Mesenchymal stem cell (in vitro differentiated cells and primary cell): ENCODE data around the gene GSN.

Source experiments
- DNase-seq: peaks from one replicate; pipeline ENCODE4 v3.0.0-alpha.2; 2013
- H2AFZ ChIP-seq: one replicate; pipeline ENCODE4 v1.6.1; 2013; ENCODE audit warnings: low read depth, mild to moderate bottlenecking, control low read depth, inconsistent platforms, low read length, moderate library complexity
- H2AK5ac ChIP-seq: 2 replicates; pipeline ENCODE4 v1.6.1; 2013; ENCODE audit warnings: low read length, moderate library complexity, mild to moderate bottlenecking, inconsistent platforms; ENCODE audit not compliant: severe bottlenecking
- H2BK120ac ChIP-seq: one replicate; pipeline ENCODE4 v1.6.1; 2013; ENCODE audit warnings: low read depth, mild to moderate bottlenecking, inconsistent platforms, low read length, moderate library complexity
- H2BK12ac ChIP-seq, 2 experiments: one replicate each; pipeline ENCODE4 v1.6.1; 2013; ENCODE audit warnings: inconsistent platforms in 2 of 2, low read length in 2 of 2, mild to moderate bottlenecking in 2 of 2, moderate library complexity in 2 of 2, control low read depth in 1 of 2
- H2BK15ac ChIP-seq: one replicate; pipeline ENCODE4 v1.6.1; 2013; ENCODE audit warnings: mild to moderate bottlenecking, low read depth, inconsistent platforms; ENCODE audit not compliant: poor library complexity, severe bottlenecking
- H2BK5ac ChIP-seq: 2 replicates; pipeline ENCODE4 v1.6.1; 2013; ENCODE audit warnings: low read depth, mild to moderate bottlenecking, low read length, control low read depth, inconsistent platforms; ENCODE audit not compliant: poor library complexity, severe bottlenecking
- H3K14ac ChIP-seq, 2 experiments: one replicate each; pipeline ENCODE4 v1.6.1; 2013; ENCODE audit warnings: inconsistent platforms in 2 of 2, low read length in 2 of 2, control low read depth in 1 of 2, mild to moderate bottlenecking in 1 of 2, moderate library complexity in 1 of 2
- H3K18ac ChIP-seq, 2 experiments: one replicate each; pipeline ENCODE4 v1.6.1; 2013; ENCODE audit warnings: inconsistent platforms in 2 of 2, low read length in 2 of 2, control low read depth in 1 of 2, low read depth in 1 of 2, mild to moderate bottlenecking in 1 of 2
- H3K23ac ChIP-seq, 2 experiments: one replicate each; pipeline ENCODE4 v1.6.1; 2013; ENCODE audit warnings: inconsistent platforms in 2 of 2, low read length in 2 of 2, mild to moderate bottlenecking in 2 of 2, moderate library complexity in 2 of 2, control low read depth in 1 of 2
- H3K27ac ChIP-seq: 2 replicates; pipeline ENCODE4 v1.5.1; 2013; ENCODE audit warnings: mild to moderate bottlenecking, moderate library complexity, low read length, control low read depth, inconsistent platforms; ENCODE audit not compliant: poor library complexity, severe bottlenecking
- H3K27me3 ChIP-seq, 2 experiments: 2 replicates each; pipeline versions ENCODE4 v1.6.1 to v1.7.0; 2013; ENCODE audit warnings: low read length in 2 of 2, mild to moderate bottlenecking in 2 of 2, moderate library complexity in 2 of 2, control low read depth in 1 of 2, inconsistent platforms in 1 of 2; ENCODE audit not compliant: control insufficient read depth in 1 of 2, insufficient read depth in 1 of 2
- H3K36me3 ChIP-seq, 2 experiments: 2 replicates each; pipeline versions ENCODE4 v1.6.1 to v1.7.0; 2013; ENCODE audit warnings: low read length in 2 of 2, control low read depth in 1 of 2, inconsistent platforms in 1 of 2, low read depth in 1 of 2, mild to moderate bottlenecking in 1 of 2; ENCODE audit not compliant: insufficient read depth in 2 of 2, control insufficient read depth in 1 of 2
- H3K4ac ChIP-seq, 2 experiments: one replicate each; pipeline ENCODE4 v1.6.1; 2013; ENCODE audit warnings: inconsistent platforms in 2 of 2, low read length in 2 of 2, mild to moderate bottlenecking in 2 of 2, moderate library complexity in 2 of 2, control low read depth in 1 of 2, low read depth in 1 of 2
- H3K4me1 ChIP-seq: 2 replicates; pipeline ENCODE4 v1.6.1; 2013; ENCODE audit warnings: low read depth, low read length, control low read depth; ENCODE audit not compliant: control insufficient read depth, insufficient read depth
- H3K4me2 ChIP-seq: 2 replicates; pipeline ENCODE4 v1.6.1; 2013; ENCODE audit warnings: low read length, mild to moderate bottlenecking, inconsistent platforms; ENCODE audit not compliant: poor library complexity, severe bottlenecking
- H3K4me3 ChIP-seq, 2 experiments: 2 replicates each; pipeline versions ENCODE4 v1.5.1 to v1.7.0; 2013; ENCODE audit warnings: low read length in 2 of 2, mild to moderate bottlenecking in 2 of 2, control low read depth in 1 of 2, low read depth in 1 of 2; ENCODE audit not compliant: insufficient read depth in 1 of 2
- H3K79me1 ChIP-seq: replicated peaks from 2 replicates; pipeline ENCODE4 v1.6.1; 2013; ENCODE audit warnings: mild to moderate bottlenecking, control low read depth, low read length, inconsistent platforms; ENCODE audit not compliant: poor library complexity, severe bottlenecking
- H3K9ac ChIP-seq: 2 replicates; pipeline ENCODE4 v1.7.0; 2013; ENCODE audit warnings: mild to moderate bottlenecking, low read length, moderate library complexity
- H3K9me3 ChIP-seq: 2 replicates; pipeline ENCODE4 v1.7.0; 2013; ENCODE audit warnings: mild to moderate bottlenecking, low read length; ENCODE audit not compliant: control insufficient read depth
- H4K8ac ChIP-seq: one replicate; pipeline ENCODE4 v1.6.1; 2013; ENCODE audit warnings: inconsistent platforms, mild to moderate bottlenecking, low read length, moderate library complexity
- H4K91ac ChIP-seq: one replicate; pipeline ENCODE4 v1.6.1; 2013; ENCODE audit warnings: mild to moderate bottlenecking, low read length, inconsistent platforms
- WGBS: methylation state at CpG from one replicate; pipeline ENCODE4 v1.1.7; 2013; ENCODE audit warnings: mixed read lengths; 5-methylcytosine and 5-hydroxymethylcytosine counted together

Gene GSN

DNA sequence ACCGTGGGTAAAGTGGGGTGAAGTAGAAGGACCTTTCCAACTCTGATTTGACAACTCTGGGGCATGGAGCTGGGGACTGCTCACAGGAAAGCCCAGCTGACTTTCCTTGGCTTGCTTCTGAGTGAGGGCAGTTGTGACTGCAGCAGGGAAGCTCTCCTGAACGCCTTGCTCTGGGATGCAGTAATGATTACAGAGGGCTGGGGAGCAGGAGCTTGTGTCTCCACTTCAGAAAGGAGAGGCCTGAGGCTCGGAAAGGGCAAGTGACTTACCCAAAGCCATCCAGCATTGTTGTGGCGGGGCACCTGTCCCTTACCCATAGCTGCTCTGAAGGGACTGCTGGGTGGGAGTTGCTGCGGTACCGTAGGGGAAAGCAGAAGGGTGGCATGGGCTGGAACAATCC lies 41.2 kb downstream of the GSN start:
- H3K4ac ChIP-seq = no peak overlapping the region
- no peak overlapping the region for H3K4me2 ChIP-seq
- H2AK5ac ChIP-seq = no peak overlapping the region
- peaks cover 72 to 96% of the 10 kb centered on the region in 2 experiments for H3K36me3 ChIP-seq
- no peak overlapping the region for H4K91ac ChIP-seq
- no peak overlapping the region for H2BK12ac ChIP-seq
- no peak overlapping the region for H2BK5ac ChIP-seq
- no peak overlapping the region for H3K27ac ChIP-seq
- H3K9ac ChIP-seq = no peak overlapping the region
- H3K18ac ChIP-seq = no peak overlapping the region
- no peak overlapping the region for H3K14ac ChIP-seq
- H3K79me1 ChIP-seq = peaks cover 52% of the 10 kb centered on the region
- no peak overlapping the region for H4K8ac ChIP-seq
- no peaks in the 10 kb centered on the region for H3K27me3 ChIP-seq
- no peak overlapping the region for H2AFZ ChIP-seq
- DNase-seq = no peak
- no peak overlapping the region for H3K23ac ChIP-seq
- WGBS = 92% methylated on average over 6 of the region's 6 CpGs
- no peak overlapping the region for H2BK15ac ChIP-seq
- H2BK120ac ChIP-seq = no peak overlapping the region
- no peaks in the 10 kb centered on the region for H3K9me3 ChIP-seq
- no peaks in the 10 kb centered on the region for H3K4me1 ChIP-seq
- no peak overlapping the region for H3K4me3 ChIP-seq

DNA sequence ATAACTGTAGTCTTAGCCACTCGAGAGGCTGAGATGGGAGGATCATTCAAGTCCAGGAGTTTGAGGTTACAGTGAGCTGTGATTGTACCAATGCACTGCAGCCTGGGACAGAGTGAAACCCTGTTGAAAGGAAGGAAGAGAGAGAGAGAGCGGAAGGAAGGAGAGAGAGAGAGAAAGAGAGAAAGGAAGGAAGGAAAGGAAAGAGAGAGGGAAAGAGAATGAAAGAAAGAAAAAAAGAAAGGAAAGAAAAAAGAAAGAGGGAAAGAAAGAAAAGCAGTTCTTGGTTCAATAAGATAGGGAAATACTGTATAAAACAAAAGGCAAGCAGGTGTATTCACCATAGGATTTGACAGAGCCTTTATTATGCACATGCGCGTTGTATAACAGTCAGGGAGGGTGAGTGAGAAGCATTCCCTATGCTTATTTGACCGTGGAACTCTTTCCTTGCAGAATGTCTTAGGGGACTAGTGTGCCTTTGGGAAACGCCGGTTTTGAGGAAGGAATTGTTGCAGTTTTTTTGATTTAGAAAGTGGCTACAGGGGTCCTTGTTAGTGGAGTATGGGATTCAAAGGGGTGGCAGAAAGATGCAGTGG lies 42.0 kb downstream of the GSN start:
- no peaks in the 10 kb centered on the region for H3K27me3 ChIP-seq
- no peak overlapping the region for H3K27ac ChIP-seq
- H3K79me1 ChIP-seq = peaks cover 46% of the 10 kb centered on the region
- WGBS = 88% methylated on average over 7 of the region's 7 CpGs
- H3K4me3 ChIP-seq = no peak overlapping the region
- H2AFZ ChIP-seq = no peak overlapping the region
- H3K36me3 ChIP-seq = peaks cover 68 to 95% of the 10 kb centered on the region in 2 experiments
- H2BK5ac ChIP-seq = no peak overlapping the region
- no peak overlapping the region for H2BK120ac ChIP-seq
- H4K91ac ChIP-seq = no peak overlapping the region
- H3K23ac ChIP-seq = no peak overlapping the region
- H4K8ac ChIP-seq = no peak overlapping the region
- H3K9me3 ChIP-seq = no peaks in the 10 kb centered on the region
- H2AK5ac ChIP-seq = no peak overlapping the region
- H3K4me1 ChIP-seq = no peaks in the 10 kb centered on the region
- H3K9ac ChIP-seq = no peak overlapping the region
- H3K18ac ChIP-seq = no peak overlapping the region
- no peak overlapping the region for H2BK15ac ChIP-seq
- no peak overlapping the region for H3K4ac ChIP-seq
- no peak for DNase-seq
- no peak overlapping the region for H3K4me2 ChIP-seq
- H2BK12ac ChIP-seq = no peak overlapping the region
- H3K14ac ChIP-seq = no peak overlapping the region

DNA sequence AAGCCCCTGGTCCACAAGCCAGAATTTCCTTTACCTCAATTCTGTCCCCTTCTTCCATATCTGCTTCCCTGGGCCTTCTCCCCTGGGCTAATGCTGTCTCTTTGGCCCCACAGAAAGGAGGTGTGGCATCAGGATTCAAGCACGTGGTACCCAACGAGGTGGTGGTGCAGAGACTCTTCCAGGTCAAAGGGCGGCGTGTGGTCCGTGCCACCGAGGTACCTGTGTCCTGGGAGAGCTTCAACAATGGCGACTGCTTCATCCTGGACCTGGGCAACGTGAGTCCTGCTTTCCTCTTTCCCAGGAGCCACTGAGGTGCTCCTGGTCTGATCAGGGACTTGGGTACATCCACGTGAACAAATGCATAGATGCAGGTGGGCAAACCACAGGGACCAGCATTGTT lies 42.6 kb downstream of the GSN start:
- H3K23ac ChIP-seq = no peak overlapping the region
- no peaks in the 10 kb centered on the region for H3K9me3 ChIP-seq
- DNase-seq = no peak
- H3K27me3 ChIP-seq = no peaks in the 10 kb centered on the region
- H3K4me1 ChIP-seq = no peaks in the 10 kb centered on the region
- H3K4me2 ChIP-seq = no peak overlapping the region
- no peak overlapping the region for H2BK5ac ChIP-seq
- H3K18ac ChIP-seq = no peak overlapping the region
- H2AK5ac ChIP-seq = no peak overlapping the region
- H2BK15ac ChIP-seq = no peak overlapping the region
- WGBS = 90% methylated on average over 9 of the region's 9 CpGs
- H3K27ac ChIP-seq = no peak overlapping the region
- H2BK12ac ChIP-seq = no peak overlapping the region
- no peak overlapping the region for H2BK120ac ChIP-seq
- H3K4ac ChIP-seq = no peak overlapping the region
- peaks cover 70 to 92% of the 10 kb centered on the region in 2 experiments for H3K36me3 ChIP-seq
- H3K79me1 ChIP-seq = peaks cover 41% of the 10 kb centered on the region
- H3K9ac ChIP-seq = no peak overlapping the region
- H3K14ac ChIP-seq = no peak overlapping the region
- H3K4me3 ChIP-seq = no peak overlapping the region
- H2AFZ ChIP-seq = no peak overlapping the region
- no peak overlapping the region for H4K91ac ChIP-seq
- H4K8ac ChIP-seq = no peak overlapping the region

DNA sequence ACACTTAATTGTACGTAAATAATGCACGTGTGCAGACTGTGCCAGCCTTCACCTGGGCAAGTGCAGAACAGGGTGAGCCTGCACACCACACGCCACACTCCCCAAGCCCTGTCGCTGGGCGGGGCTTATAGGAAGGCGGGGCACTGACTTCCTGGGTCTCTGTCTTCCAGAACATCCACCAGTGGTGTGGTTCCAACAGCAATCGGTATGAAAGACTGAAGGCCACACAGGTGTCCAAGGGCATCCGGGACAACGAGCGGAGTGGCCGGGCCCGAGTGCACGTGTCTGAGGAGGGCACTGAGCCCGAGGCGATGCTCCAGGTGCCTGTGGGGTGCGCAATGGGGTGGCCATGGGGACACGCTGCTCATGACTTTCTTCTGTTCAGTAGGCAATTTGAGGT lies 44.2 kb downstream of the GSN start:
- peaks cover 74 to 94% of the 10 kb centered on the region in 2 experiments for H3K36me3 ChIP-seq
- H3K4me2 ChIP-seq = no peak overlapping the region
- WGBS = 95% methylated on average over 15 of the region's 17 CpGs
- H3K27me3 ChIP-seq = no peaks in the 10 kb centered on the region
- H2BK5ac ChIP-seq = no peak overlapping the region
- no peak overlapping the region for H2BK12ac ChIP-seq
- H3K27ac ChIP-seq = no peak overlapping the region
- no peak overlapping the region for H2BK15ac ChIP-seq
- H2AK5ac ChIP-seq = no peak overlapping the region
- no peak overlapping the region for H2AFZ ChIP-seq
- no peaks in the 10 kb centered on the region for H3K9me3 ChIP-seq
- no peak overlapping the region for H2BK120ac ChIP-seq
- H4K91ac ChIP-seq = no peak overlapping the region
- no peak overlapping the region for H3K14ac ChIP-seq
- no peaks in the 10 kb centered on the region for H3K4me1 ChIP-seq
- no peak overlapping the region for H3K18ac ChIP-seq
- H3K4me3 ChIP-seq = no peak overlapping the region
- H4K8ac ChIP-seq = no peak overlapping the region
- DNase-seq = no peak
- H3K23ac ChIP-seq = no peak overlapping the region
- no peak overlapping the region for H3K9ac ChIP-seq
- no peak overlapping the region for H3K4ac ChIP-seq
- peaks cover 41% of the 10 kb centered on the region for H3K79me1 ChIP-seq
